ENCODE results near the gene FRMPD2. TPM values are rescaled to one million over a fixed set of nuclear protein-coding genes. Genes with fewer than 3 reads are reported as not detected.

Gene FRMPD2
- polyA plus RNA-seq, 1 of the 3 experiments (the other 2 are of a cell fraction) = 0.02 TPM

DNA sequence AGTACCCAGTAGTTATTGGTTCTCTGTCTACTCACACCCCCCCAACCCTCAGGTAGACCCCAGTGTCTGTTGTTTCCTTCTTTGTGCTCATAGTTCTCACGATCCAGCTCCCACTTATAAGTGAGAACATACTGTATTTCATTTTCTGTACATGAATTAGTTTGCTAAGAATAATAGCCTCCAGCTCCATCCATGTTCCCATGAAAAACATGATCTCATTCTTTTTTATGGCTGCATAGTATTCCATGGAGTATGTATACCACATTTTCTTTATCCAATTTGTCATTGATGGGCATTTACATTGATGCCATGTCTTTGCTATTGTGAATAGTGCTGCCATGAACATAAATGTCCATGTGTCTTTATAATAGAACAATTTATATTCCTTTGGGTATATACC, 2.6 kb upstream of the FRMPD2 start (continued):
- TF ChIP-seq, protein P1, sequence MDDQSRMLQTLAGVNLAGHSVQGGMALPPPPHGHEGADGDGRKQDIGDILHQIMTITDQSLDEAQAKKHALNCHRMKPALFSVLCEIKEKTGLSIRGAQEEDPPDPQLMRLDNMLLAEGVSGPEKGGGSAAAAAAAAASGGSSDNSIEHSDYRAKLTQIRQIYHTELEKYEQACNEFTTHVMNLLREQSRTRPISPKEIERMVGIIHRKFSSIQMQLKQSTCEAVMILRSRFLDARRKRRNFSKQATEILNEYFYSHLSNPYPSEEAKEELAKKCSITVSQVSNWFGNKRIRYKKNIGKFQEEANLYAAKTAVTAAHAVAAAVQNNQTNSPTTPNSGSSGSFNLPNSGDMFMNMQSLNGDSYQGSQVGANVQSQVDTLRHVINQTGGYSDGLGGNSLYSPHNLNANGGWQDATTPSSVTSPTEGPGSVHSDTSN (IDR thresholded peaks at IDR 0.05) = no peak

DNA sequence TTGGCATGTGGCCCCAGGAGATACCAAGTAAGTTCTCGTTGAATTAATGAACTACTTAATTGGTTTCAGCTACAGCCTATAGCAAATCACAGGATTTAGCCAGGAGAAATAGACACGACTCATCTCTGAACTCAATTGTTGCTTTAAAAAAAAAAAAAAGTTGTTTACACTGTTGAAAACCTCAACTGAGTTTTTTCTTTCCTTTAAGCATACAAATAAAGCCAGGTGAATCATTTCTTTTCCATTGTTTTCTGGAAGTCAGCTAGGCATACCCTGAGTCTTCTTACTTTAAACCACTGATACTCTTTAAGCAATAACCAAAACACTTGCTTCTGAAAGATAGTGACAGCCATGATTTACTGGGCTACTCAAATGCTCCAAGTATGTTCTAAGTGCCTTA, 755 bp downstream of the FRMPD2 start:
- no peaks in the 10 kb centered on the region for H3K4me1 ChIP-seq (ENCODE audit: control insufficient read depth in 1 of 2, insufficient read depth in 2 of 2, low read depth in 1 of 2, low read length in 1 of 2)
- ChIA-PET POLR2A (no interaction called here), CTCF (no interaction called here)
- no peaks in the 10 kb centered on the region for H3K9me2 ChIP-seq
- no peaks in the 10 kb centered on the region for H3K79me2 ChIP-seq (ENCODE audit: insufficient read depth)
- no peak for DNase-seq
- WGBS (ENCODE audit: low lambda C conversion rate) = 30% methylated on average over 2 of the region's 2 CpGs
- H3K4me2 ChIP-seq = no peak overlapping the region
- H3F3A ChIP-seq (replicated peaks; ENCODE audit: insufficient read depth) = no peaks in the 10 kb centered on the region
- TF ChIP-seq TCF12 (IDR thresholded peaks at IDR 0.05) (no peak), YY1 (IDR thresholded peaks at IDR 0.05; ENCODE audit: low read depth) (no peak), TEAD4 (IDR thresholded peaks at IDR 0.05; ENCODE audit: borderline replicate concordance, insufficient read depth) (no peak)
- TF ChIP-seq, protein P2, sequence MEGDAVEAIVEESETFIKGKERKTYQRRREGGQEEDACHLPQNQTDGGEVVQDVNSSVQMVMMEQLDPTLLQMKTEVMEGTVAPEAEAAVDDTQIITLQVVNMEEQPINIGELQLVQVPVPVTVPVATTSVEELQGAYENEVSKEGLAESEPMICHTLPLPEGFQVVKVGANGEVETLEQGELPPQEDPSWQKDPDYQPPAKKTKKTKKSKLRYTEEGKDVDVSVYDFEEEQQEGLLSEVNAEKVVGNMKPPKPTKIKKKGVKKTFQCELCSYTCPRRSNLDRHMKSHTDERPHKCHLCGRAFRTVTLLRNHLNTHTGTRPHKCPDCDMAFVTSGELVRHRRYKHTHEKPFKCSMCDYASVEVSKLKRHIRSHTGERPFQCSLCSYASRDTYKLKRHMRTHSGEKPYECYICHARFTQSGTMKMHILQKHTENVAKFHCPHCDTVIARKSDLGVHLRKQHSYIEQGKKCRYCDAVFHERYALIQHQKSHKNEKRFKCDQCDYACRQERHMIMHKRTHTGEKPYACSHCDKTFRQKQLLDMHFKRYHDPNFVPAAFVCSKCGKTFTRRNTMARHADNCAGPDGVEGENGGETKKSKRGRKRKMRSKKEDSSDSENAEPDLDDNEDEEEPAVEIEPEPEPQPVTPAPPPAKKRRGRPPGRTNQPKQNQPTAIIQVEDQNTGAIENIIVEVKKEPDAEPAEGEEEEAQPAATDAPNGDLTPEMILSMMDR (IDR thresholded peaks at IDR 0.05) = no peak
- no peaks in the 10 kb centered on the region for H4K20me1 ChIP-seq (ENCODE audit: insufficient read depth)
- H3K27me3 ChIP-seq (ENCODE audit: insufficient read depth) = no peaks in the 10 kb centered on the region; the same call in 1 of the 2 replicates
- H2AFZ ChIP-seq (ENCODE audit: low read depth) = no peak overlapping the region
- no peaks in the 10 kb centered on the region for H3K9me3 ChIP-seq
- no peak overlapping the region for H3K27ac ChIP-seq (ENCODE audit: low read depth in 2 of 2, low read length in 1 of 2)
- H3K4me3 ChIP-seq (ENCODE audit: low read depth in 2 of 2, low read length in 1 of 2) = no peak overlapping the region
- no peaks in the 10 kb centered on the region for H3K36me3 ChIP-seq (replicated peaks in 1 of 2; ENCODE audit: control insufficient read depth in 1 of 2, insufficient read depth in 2 of 2, low read length in 1 of 2)
- no peak overlapping the region for H3K9ac ChIP-seq

DNA sequence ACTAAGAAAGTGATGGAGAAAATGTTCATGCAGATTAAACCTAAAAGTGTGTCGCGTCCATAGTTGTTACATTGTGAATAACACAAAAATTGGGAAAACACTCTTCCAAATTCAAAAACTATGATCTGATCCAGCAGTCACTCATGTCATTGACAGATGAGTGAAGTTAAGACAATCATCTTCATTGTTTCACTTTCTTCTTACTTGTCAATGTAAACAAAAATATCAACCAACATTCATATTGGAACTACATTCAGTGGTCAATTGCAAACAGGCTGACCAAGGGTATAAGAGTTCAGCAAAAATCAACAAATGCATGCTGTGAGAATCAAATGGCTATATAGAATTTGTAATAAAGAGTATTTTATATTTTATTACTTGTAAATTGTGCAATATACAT, 1.8 kb downstream of the FRMPD2 start:
- no peak overlapping the region for H3K9ac ChIP-seq
- H3F3A ChIP-seq (replicated peaks; ENCODE audit: insufficient read depth) = no peaks in the 10 kb centered on the region
- H3K4me3 ChIP-seq (ENCODE audit: low read depth in 2 of 2, low read length in 1 of 2) = no peak overlapping the region
- no peak overlapping the region for H2AFZ ChIP-seq (ENCODE audit: low read depth)
- ChIA-PET POLR2A (no interaction called here), CTCF (interaction anchor here (1.4 to 1.6 kb wide), 2 partner anchors 15 to 16 kb away, joined by 3 to 4 read pairs; no protein-coding TSS in a partner anchor)
- no peak for DNase-seq
- H3K36me3 ChIP-seq (replicated peaks in 1 of 2; ENCODE audit: control insufficient read depth in 1 of 2, insufficient read depth in 2 of 2, low read length in 1 of 2) = no peaks in the 10 kb centered on the region
- H3K27me3 ChIP-seq (ENCODE audit: insufficient read depth) = no peaks in the 10 kb centered on the region; the same call in 1 of the 2 replicates
- no peak overlapping the region for H3K27ac ChIP-seq (ENCODE audit: low read depth in 2 of 2, low read length in 1 of 2)
- H3K9me2 ChIP-seq = no peaks in the 10 kb centered on the region
- no peaks in the 10 kb centered on the region for H4K20me1 ChIP-seq (ENCODE audit: insufficient read depth)
- H3K79me2 ChIP-seq (ENCODE audit: insufficient read depth) = no peaks in the 10 kb centered on the region
- H3K4me2 ChIP-seq = no peak overlapping the region
- TF ChIP-seq, protein P3, sequence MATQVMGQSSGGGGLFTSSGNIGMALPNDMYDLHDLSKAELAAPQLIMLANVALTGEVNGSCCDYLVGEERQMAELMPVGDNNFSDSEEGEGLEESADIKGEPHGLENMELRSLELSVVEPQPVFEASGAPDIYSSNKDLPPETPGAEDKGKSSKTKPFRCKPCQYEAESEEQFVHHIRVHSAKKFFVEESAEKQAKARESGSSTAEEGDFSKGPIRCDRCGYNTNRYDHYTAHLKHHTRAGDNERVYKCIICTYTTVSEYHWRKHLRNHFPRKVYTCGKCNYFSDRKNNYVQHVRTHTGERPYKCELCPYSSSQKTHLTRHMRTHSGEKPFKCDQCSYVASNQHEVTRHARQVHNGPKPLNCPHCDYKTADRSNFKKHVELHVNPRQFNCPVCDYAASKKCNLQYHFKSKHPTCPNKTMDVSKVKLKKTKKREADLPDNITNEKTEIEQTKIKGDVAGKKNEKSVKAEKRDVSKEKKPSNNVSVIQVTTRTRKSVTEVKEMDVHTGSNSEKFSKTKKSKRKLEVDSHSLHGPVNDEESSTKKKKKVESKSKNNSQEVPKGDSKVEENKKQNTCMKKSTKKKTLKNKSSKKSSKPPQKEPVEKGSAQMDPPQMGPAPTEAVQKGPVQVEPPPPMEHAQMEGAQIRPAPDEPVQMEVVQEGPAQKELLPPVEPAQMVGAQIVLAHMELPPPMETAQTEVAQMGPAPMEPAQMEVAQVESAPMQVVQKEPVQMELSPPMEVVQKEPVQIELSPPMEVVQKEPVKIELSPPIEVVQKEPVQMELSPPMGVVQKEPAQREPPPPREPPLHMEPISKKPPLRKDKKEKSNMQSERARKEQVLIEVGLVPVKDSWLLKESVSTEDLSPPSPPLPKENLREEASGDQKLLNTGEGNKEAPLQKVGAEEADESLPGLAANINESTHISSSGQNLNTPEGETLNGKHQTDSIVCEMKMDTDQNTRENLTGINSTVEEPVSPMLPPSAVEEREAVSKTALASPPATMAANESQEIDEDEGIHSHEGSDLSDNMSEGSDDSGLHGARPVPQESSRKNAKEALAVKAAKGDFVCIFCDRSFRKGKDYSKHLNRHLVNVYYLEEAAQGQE (IDR thresholded peaks at IDR 0.05; ENCODE audit: low read depth, low read length) = no peak
- TF ChIP-seq GATA2 (CRISPR knock-in tag; IDR thresholded peaks at IDR 0.05) (no peak), TAF1 (IDR thresholded peaks at IDR 0.05; ENCODE audit: borderline replicate concordance, low read depth, low read length) (no peak), EP300 (IDR thresholded peaks at IDR 0.05; ENCODE audit: borderline replicate concordance in 1 of 2, low read depth in 1 of 2, low read length in 1 of 2) (no peak), RAD21 (IDR thresholded peaks at IDR 0.05; ENCODE audit: low read length) (no peak), NRF1 (IDR thresholded peaks at IDR 0.05; ENCODE audit: low read depth, low read length) (no peak), GABPA (IDR thresholded peaks at IDR 0.05; ENCODE audit: low read depth) (no peak), RFX5 (IDR thresholded peaks at IDR 0.05; ENCODE audit: low read length) (no peak)
- TF ChIP-seq, protein P4, sequence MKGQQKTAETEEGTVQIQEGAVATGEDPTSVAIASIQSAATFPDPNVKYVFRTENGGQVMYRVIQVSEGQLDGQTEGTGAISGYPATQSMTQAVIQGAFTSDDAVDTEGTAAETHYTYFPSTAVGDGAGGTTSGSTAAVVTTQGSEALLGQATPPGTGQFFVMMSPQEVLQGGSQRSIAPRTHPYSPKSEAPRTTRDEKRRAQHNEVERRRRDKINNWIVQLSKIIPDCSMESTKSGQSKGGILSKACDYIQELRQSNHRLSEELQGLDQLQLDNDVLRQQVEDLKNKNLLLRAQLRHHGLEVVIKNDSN (IDR thresholded peaks at IDR 0.05; ENCODE audit: borderline replicate concordance, low read depth) = no peak
- TF ChIP-seq, protein P5, sequence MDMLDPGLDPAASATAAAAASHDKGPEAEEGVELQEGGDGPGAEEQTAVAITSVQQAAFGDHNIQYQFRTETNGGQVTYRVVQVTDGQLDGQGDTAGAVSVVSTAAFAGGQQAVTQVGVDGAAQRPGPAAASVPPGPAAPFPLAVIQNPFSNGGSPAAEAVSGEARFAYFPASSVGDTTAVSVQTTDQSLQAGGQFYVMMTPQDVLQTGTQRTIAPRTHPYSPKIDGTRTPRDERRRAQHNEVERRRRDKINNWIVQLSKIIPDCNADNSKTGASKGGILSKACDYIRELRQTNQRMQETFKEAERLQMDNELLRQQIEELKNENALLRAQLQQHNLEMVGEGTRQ (IDR thresholded peaks at IDR 0.05; ENCODE audit: borderline replicate concordance, low read depth, low read length) = no peak
- TF ChIP-seq, protein P2 (IDR thresholded peaks at IDR 0.05) = no peak
- H3K4me1 ChIP-seq (ENCODE audit: control insufficient read depth in 1 of 2, insufficient read depth in 2 of 2, low read depth in 1 of 2, low read length in 1 of 2) = no peaks in the 10 kb centered on the region
- 97% methylated on average over 2 of the region's 2 CpGs for WGBS (ENCODE audit: low lambda C conversion rate)
- no peaks in the 10 kb centered on the region for H3K9me3 ChIP-seq
